ENCODE results near the gene CDK15.

CDK15 gene

DNA sequence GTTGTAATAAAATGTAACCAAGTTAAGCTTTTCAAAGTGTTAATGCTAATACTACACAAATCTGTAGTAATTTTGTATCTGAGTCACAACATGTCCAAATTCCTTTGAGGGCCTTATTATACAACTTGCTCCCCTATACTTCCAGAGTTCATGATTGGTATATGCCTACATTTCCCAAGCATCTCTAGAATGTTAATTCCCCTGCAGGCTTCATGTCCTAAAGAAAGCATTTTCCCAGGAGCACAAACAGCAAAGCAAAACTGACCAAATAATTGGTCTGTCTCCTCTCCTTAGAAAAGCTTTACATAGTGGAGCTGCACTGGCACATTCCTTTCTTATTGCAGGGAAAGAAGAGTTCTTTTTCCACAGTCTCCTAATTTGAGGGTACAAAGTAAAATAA, 29.3 kb upstream of the CDK15 start:
- Histone ChIP-seq H3K36me3 (ENCODE audit: insufficient read depth, low read length) (no peaks in the 10 kb centered on the region), H3K27ac (ENCODE audit: low read depth, low read length) (no peak overlapping the region), H3K4me3 (ENCODE audit: low read depth in 1 of 2, low read length in 2 of 2) (no peak overlapping the region), H3K9me3 (ENCODE audit: low read length) (no peaks in the 10 kb centered on the region), H3K4me1 (ENCODE audit: insufficient read depth, low read length) (peaks cover 22% of the 10 kb centered on the region), H3K27me3 (ENCODE audit: control insufficient read depth in 1 of 2, insufficient read depth in 2 of 2, low read length in 2 of 2) (no peaks in the 10 kb centered on the region), H3K9ac (ENCODE audit: low read length) (no peak overlapping the region)

DNA sequence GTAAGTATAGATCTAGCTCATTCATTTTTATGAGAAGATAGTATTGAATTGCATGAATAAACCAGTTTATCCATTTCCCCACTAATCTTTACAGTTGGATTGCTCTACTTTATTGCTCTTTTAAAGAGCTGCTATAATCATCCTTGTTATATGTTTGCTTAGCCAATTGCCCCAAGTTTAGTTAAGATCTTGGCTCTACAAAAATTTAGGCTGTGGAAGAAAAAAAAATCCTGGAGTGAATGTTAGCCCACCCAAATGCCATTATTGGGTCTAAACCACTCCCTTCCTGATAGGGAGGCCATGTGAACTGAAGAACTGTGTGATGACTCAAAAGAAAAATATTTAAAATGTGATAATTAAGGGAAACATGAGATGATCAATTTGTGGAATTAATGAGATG, 28.5 kb upstream of the CDK15 start:
- H3K9me3 ChIP-seq (ENCODE audit: low read length) = no peaks in the 10 kb centered on the region
- no peaks in the 10 kb centered on the region for H3K36me3 ChIP-seq (ENCODE audit: insufficient read depth, low read length)
- H3K4me1 ChIP-seq (ENCODE audit: insufficient read depth, low read length) = peaks cover 22% of the 10 kb centered on the region
- H3K27ac ChIP-seq (ENCODE audit: low read depth, low read length) = no peak overlapping the region
- H3K27me3 ChIP-seq (ENCODE audit: control insufficient read depth in 1 of 2, insufficient read depth in 2 of 2, low read length in 2 of 2) = no peaks in the 10 kb centered on the region
- H3K4me3 ChIP-seq (ENCODE audit: low read depth in 1 of 2, low read length in 2 of 2) = no peak overlapping the region
- H3K9ac ChIP-seq (ENCODE audit: low read length) = no peak overlapping the region

DNA sequence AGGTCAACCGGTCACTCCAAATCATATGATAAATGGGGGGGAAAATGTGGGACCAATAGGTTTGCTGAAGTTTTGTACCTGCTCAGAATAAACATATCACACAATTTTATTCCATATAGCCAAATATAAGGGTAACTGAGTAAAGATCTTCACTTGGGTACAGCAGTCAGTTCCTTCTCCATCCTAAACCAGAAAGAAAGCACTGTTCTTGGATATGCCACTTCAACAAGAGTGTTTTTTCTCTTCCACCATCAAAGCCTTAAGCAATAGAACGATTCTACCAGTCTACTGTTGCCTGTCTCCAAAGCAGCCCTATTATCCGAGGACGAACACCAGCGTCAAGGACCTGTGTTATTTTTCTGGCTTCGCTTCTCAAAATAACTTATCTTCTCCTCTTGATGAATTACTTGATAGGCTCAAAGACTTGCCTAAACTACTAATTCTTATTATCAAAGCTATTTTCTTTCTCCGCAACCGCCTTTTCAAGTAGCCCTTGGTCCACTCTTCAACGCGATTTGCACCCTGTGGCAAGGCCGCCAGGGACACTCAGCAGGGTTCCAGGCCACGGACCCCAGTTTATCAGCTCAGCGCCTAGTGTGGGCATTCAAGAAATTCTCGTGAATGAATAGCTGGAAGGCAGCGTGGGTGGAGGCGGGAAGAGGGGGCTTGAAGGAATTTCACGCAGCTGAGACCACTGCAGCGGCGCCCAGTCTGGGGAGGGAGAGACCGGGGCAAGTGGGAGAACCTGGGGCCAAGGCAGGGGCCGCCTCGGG, 26.2 kb upstream of the CDK15 start:
- Histone ChIP-seq H3K9me3 (ENCODE audit: low read length) (no peaks in the 10 kb centered on the region), H3K27me3 (ENCODE audit: control insufficient read depth in 1 of 2, insufficient read depth in 2 of 2, low read length in 2 of 2) (no peaks in the 10 kb centered on the region), H3K36me3 (ENCODE audit: insufficient read depth, low read length) (no peaks in the 10 kb centered on the region), H3K9ac (ENCODE audit: low read length) (peak overlapping the region; percentile 90), H3K4me3 (ENCODE audit: low read depth in 1 of 2, low read length in 2 of 2) (peak overlapping the region; percentile 95 to 96), H3K27ac (ENCODE audit: low read depth, low read length) (peak overlapping the region; percentile 89), H3K4me1 (ENCODE audit: insufficient read depth, low read length) (peaks cover 22% of the 10 kb centered on the region)

DNA sequence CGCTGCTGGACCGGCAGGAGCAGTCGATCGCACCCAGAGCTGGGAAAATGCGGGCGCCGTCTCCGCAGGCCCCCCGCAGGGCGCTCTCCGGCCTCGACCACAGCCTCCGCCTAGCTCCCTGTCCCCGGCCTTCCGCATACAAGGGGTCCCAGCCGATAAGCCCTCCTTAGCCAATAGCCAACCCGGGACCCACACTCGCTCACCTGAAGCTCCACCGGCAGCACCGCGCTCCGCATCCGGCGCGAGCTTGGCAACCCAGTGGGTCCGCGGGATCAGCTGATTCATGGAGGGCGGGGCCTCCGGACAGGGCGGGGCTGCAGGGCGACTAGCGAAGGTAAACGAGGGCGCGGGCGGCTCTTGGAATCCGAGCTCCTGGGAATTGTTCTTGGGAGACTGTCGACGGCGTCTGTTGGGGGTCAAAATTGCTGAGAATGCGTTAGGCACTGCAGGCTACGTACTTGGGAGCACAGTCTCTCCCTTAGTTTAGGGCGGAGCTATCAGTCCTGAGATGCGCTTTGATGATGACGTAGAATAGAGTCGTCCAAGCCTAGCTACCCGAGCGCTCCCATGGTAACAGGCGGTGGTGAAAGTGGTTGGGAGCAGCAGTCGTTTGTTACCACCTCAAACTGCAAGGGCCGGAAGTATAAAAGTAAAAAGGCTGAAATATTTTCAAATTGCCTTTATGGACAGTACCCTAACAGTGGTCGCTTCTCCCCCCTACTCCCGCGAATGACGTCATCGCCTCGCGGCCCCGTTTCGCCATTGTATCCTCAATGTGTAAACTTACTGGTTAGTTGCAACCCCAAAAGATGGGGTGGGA, 25.5 kb upstream of the CDK15 start, which contains the start of gene ALS2:
Gene ALS2 (minus strand): TSS at position 260 of the 820 bp plus-strand sequence. CDS start 12,048 bp downstream, outside the sequence.
- Histone ChIP-seq H3K4me3 (ENCODE audit: low read depth in 1 of 2, low read length in 2 of 2) (peak within 1 kb of the TSS; percentile 95 to 96), H3K4me1 (ENCODE audit: insufficient read depth, low read length) (peaks cover 22% of the 10 kb centered on the region), H3K27me3 (ENCODE audit: control insufficient read depth in 1 of 2, insufficient read depth in 2 of 2, low read length in 2 of 2) (no peaks in the 10 kb centered on the region), H3K27ac (ENCODE audit: low read depth, low read length) (peak within 1 kb of the TSS; percentile 89), H3K36me3 (ENCODE audit: insufficient read depth, low read length) (no peaks in the 10 kb centered on the region), H3K9me3 (ENCODE audit: low read length) (no peaks in the 10 kb centered on the region), H3K9ac (ENCODE audit: low read length) (peak within 1 kb of the TSS; percentile 90)

GRCh38 chr2:201781557-201782051, 24.7 kb upstream of the CDK15 start:
- H3K27ac ChIP-seq (ENCODE audit: low read depth, low read length) = peak overlapping the region; percentile 89
- H3K4me1 ChIP-seq (ENCODE audit: insufficient read depth, low read length) = peaks cover 22% of the 10 kb centered on the region
- H3K9ac ChIP-seq (ENCODE audit: low read length) = peak overlapping the region; percentile 90
- peak overlapping the region; percentile 95 to 96 for H3K4me3 ChIP-seq (ENCODE audit: low read depth in 1 of 2, low read length in 2 of 2)
- no peaks in the 10 kb centered on the region for H3K27me3 ChIP-seq (ENCODE audit: control insufficient read depth in 1 of 2, insufficient read depth in 2 of 2, low read length in 2 of 2)
- H3K36me3 ChIP-seq (ENCODE audit: insufficient read depth, low read length) = no peaks in the 10 kb centered on the region
- H3K9me3 ChIP-seq (ENCODE audit: low read length) = no peaks in the 10 kb centered on the region

DNA sequence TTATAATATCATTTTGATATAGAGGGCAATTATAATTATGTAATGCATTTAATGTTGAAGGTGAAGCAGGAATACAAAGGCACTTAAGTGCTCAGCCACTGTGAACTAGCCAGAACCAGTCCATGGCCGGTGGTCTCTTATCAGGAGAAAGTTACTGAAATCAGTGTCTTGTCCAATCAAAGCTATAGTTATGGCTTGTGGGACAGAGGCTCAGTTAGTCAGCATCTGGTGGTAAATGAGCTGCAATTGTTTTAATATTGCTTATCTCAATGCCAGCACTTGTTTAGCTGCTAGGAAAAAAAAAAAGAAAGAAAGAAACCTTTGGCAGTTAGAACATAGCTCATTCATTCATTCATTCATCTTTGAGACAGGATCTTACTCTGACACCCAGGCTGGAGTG, 21.8 kb upstream of the CDK15 start:
- H3K4me3 ChIP-seq (ENCODE audit: low read depth in 1 of 2, low read length in 2 of 2) = no peak overlapping the region
- H3K9me3 ChIP-seq (ENCODE audit: low read length) = no peaks in the 10 kb centered on the region
- H3K27me3 ChIP-seq (ENCODE audit: control insufficient read depth in 1 of 2, insufficient read depth in 2 of 2, low read length in 2 of 2) = no peaks in the 10 kb centered on the region
- peaks cover 12% of the 10 kb centered on the region for H3K4me1 ChIP-seq (ENCODE audit: insufficient read depth, low read length)
- no peak overlapping the region for H3K9ac ChIP-seq (ENCODE audit: low read length)
- no peaks in the 10 kb centered on the region for H3K36me3 ChIP-seq (ENCODE audit: insufficient read depth, low read length)
- H3K27ac ChIP-seq (ENCODE audit: low read depth, low read length) = no peak overlapping the region

- Histone ChIP-seq H3K27ac (ENCODE audit: low read depth, low read length) (no peak overlapping the region), H3K36me3 (ENCODE audit: insufficient read depth, low read length) (no peaks in the 10 kb centered on the region), H3K4me1 (ENCODE audit: insufficient read depth, low read length) (peaks cover 6% of the 10 kb centered on the region), H3K27me3 (ENCODE audit: control insufficient read depth in 1 of 2, insufficient read depth in 2 of 2, low read length in 2 of 2) (no peaks in the 10 kb centered on the region), H3K4me3 (ENCODE audit: low read depth in 1 of 2, low read length in 2 of 2) (no peak overlapping the region), H3K9ac (ENCODE audit: low read length) (no peak overlapping the region), H3K9me3 (ENCODE audit: low read length) (no peaks in the 10 kb centered on the region)
Observed at GRCh38 chr2:201785135-201785534, 21.2 kb upstream of the CDK15 start.

GRCh38 chr2:201786471-201786870, 19.9 kb upstream of the CDK15 start:
- Histone ChIP-seq H3K9ac (ENCODE audit: low read length) (no peak overlapping the region), H3K27me3 (ENCODE audit: control insufficient read depth in 1 of 2, insufficient read depth in 2 of 2, low read length in 2 of 2) (no peaks in the 10 kb centered on the region), H3K4me3 (ENCODE audit: low read depth in 1 of 2, low read length in 2 of 2) (no peak overlapping the region), H3K36me3 (ENCODE audit: insufficient read depth, low read length) (no peaks in the 10 kb centered on the region), H3K4me1 (ENCODE audit: insufficient read depth, low read length) (peaks cover 5% of the 10 kb centered on the region), H3K27ac (ENCODE audit: low read depth, low read length) (no peak overlapping the region), H3K9me3 (ENCODE audit: low read length) (no peaks in the 10 kb centered on the region)

GRCh38 chr2:201788371-201788770, 18.0 kb upstream of the CDK15 start:
- Histone ChIP-seq H3K27me3 (ENCODE audit: control insufficient read depth in 1 of 2, insufficient read depth in 2 of 2, low read length in 2 of 2) (no peaks in the 10 kb centered on the region), H3K9me3 (ENCODE audit: low read length) (no peaks in the 10 kb centered on the region), H3K4me3 (ENCODE audit: low read depth in 1 of 2, low read length in 2 of 2) (no peak overlapping the region), H3K27ac (ENCODE audit: low read depth, low read length) (no peak overlapping the region), H3K36me3 (ENCODE audit: insufficient read depth, low read length) (no peaks in the 10 kb centered on the region), H3K4me1 (ENCODE audit: insufficient read depth, low read length) (no peaks in the 10 kb centered on the region), H3K9ac (ENCODE audit: low read length) (no peak overlapping the region)

- Histone ChIP-seq H3K9ac (ENCODE audit: low read length) (no peak overlapping the region), H3K4me1 (ENCODE audit: insufficient read depth, low read length) (no peaks in the 10 kb centered on the region), H3K27me3 (ENCODE audit: control insufficient read depth in 1 of 2, insufficient read depth in 2 of 2, low read length in 2 of 2) (no peaks in the 10 kb centered on the region), H3K36me3 (ENCODE audit: insufficient read depth, low read length) (no peaks in the 10 kb centered on the region), H3K4me3 (ENCODE audit: low read depth in 1 of 2, low read length in 2 of 2) (no peak overlapping the region), H3K27ac (ENCODE audit: low read depth, low read length) (no peak overlapping the region), H3K9me3 (ENCODE audit: low read length) (no peaks in the 10 kb centered on the region)
Observed at GRCh38 chr2:201789395-201789794, 16.9 kb upstream of the CDK15 start.

DNA sequence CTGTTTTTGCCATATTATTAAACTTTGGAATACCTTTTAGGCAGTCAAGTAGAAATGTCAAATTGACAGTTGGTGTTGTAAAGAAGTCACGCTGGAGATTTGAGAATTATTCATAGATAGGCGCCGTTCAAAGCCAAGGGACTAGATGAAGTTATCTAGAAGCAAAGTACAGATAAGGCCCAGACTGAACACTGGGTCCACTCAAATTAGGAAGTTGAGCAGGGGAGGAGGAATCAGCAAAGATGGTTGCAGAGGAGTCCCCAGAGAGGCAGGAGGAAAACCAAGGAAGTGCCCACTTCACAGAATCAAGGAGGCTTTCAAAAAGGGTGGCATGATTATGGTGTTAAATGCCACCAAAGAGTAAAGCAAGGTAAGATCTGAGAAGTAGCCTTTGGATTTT, 16.0 kb upstream of the CDK15 start:
- H3K4me3 ChIP-seq (ENCODE audit: low read depth in 1 of 2, low read length in 2 of 2) = no peak overlapping the region
- no peaks in the 10 kb centered on the region for H3K36me3 ChIP-seq (ENCODE audit: insufficient read depth, low read length)
- H3K9me3 ChIP-seq (ENCODE audit: low read length) = no peaks in the 10 kb centered on the region
- no peaks in the 10 kb centered on the region for H3K27me3 ChIP-seq (ENCODE audit: control insufficient read depth in 1 of 2, insufficient read depth in 2 of 2, low read length in 2 of 2)
- H3K27ac ChIP-seq (ENCODE audit: low read depth, low read length) = no peak overlapping the region
- H3K9ac ChIP-seq (ENCODE audit: low read length) = no peak overlapping the region
- H3K4me1 ChIP-seq (ENCODE audit: insufficient read depth, low read length) = no peaks in the 10 kb centered on the region
